Bronchial epithelial cell (primary cell): ENCODE results near the gene WFDC5. TPM values are rescaled to one million over a fixed set of nuclear protein-coding genes. Genes with fewer than 3 reads are reported as not detected.
"Not testable (repeated sequence)": the region's sequence is repeated elsewhere in the genome, so short reads cannot be mapped to it uniquely, and the experiment has no call there.

Experiments used
- DNase-seq: peaks from one replicate; pipeline ENCODE4 v3.0.0-alpha.2; 2010; ENCODE audit warnings: low read depth
- FAIRE-seq: peaks from 2 replicates; lab custom pipeline; 2011; peaks lifted over from hg19 to GRCh38; lab: Jason Lieb, UNC
- H3K27me3 ChIP-seq: 2 replicates; pipeline ENCODE4 v1.5.1; 2011; ENCODE audit warnings: low read length; ENCODE audit not compliant: control insufficient read depth, insufficient read depth
- H3K36me3 ChIP-seq: 2 replicates; pipeline ENCODE4 v1.5.1; 2011; ENCODE audit warnings: low read length; ENCODE audit not compliant: control insufficient read depth, insufficient read depth
- H3K4me3 ChIP-seq: 2 replicates; pipeline ENCODE4 v1.5.1; 2011; ENCODE audit warnings: mild to moderate bottlenecking, low read depth, low read length, control low read depth
- total RNA-seq: library from RNA; depleted of rRNA; stranded (reverse); fragments of >200 nt; gene quantifications from 2 replicates; pipeline ENCODE4 v1.2.1, GENCODE V29; 2014
- TF ChIP-seq, protein P1 (sequence below): IDR thresholded peaks from 2 replicates; pipeline ENCODE4 v1.5.1; 2011; ENCODE audit warnings: mild to moderate bottlenecking, moderate library complexity, low read length, control low read depth, inconsistent platforms; ENCODE audit not compliant: insufficient read depth, severe bottlenecking

The WFDC5 gene
- total RNA-seq, 1 donor from 2014 or later: 0.79 TPM

GRCh38 chr20:45153752-45154151, 38.8 kb upstream of the WFDC5 start:
- H3K27me3 ChIP-seq: peaks cover 19% of the 10 kb centered on the region
- no peaks in the 10 kb centered on the region for H3K36me3 ChIP-seq
- TF ChIP-seq, protein P1, sequence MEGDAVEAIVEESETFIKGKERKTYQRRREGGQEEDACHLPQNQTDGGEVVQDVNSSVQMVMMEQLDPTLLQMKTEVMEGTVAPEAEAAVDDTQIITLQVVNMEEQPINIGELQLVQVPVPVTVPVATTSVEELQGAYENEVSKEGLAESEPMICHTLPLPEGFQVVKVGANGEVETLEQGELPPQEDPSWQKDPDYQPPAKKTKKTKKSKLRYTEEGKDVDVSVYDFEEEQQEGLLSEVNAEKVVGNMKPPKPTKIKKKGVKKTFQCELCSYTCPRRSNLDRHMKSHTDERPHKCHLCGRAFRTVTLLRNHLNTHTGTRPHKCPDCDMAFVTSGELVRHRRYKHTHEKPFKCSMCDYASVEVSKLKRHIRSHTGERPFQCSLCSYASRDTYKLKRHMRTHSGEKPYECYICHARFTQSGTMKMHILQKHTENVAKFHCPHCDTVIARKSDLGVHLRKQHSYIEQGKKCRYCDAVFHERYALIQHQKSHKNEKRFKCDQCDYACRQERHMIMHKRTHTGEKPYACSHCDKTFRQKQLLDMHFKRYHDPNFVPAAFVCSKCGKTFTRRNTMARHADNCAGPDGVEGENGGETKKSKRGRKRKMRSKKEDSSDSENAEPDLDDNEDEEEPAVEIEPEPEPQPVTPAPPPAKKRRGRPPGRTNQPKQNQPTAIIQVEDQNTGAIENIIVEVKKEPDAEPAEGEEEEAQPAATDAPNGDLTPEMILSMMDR: no peak
- H3K4me3 ChIP-seq: no peak overlapping the region
- DNase-seq (no peak), FAIRE-seq (no peak)

DNA sequence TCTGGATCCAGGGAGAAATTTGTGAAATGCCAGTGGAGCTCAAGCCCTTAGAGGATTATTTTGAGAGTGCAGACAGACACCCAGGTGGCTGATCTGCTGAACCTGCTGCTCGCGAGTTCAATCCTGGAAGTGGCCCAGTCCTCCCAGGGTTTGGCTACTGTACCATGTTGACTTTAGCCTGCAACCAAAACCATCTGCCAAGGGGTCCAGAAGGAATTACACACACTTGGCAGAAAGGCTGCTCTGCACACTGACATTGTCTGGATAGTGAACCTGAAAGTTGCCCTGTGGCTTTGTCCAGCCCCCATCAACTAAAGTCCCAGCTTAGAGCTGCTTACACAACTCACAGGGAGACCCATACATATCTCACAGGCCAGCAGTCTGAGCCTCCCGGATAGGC, 38.2 kb upstream of the WFDC5 start:
- TF ChIP-seq, protein P1: no peak
- Histone ChIP-seq H3K4me3 (no peak overlapping the region), H3K36me3 (no peaks in the 10 kb centered on the region), H3K27me3 (peaks cover 21% of the 10 kb centered on the region)
- FAIRE-seq: no peak
- DNase-seq: no peak

DNA sequence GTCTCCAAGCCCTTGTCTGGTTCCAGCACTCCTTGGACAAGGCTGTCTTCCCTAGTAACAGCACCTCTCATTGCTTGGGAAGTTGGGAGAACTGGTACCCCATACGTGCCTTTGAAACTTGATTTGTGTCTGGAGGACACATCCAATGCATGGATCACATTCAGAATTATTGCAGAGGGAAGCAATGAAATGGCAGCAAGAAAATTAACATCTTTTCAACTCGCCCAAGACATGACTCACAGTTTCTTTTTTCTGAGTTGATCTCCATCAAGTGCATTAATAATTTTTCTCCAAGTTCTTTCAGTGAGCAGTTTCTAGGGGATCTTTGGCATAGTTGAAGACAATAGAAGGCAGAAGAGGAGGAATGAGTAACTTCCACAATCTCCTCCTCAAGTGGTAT, 37.4 kb upstream of the WFDC5 start:
- no peak for FAIRE-seq
- TF ChIP-seq, protein P1: no peak
- Histone ChIP-seq H3K27me3 (peaks cover 21% of the 10 kb centered on the region), H3K36me3 (no peaks in the 10 kb centered on the region), H3K4me3 (no peak overlapping the region)
- no peak for DNase-seq

GRCh38 chr20:45149062-45149461, 34.1 kb upstream of the WFDC5 start:
- no peaks in the 10 kb centered on the region for H3K36me3 ChIP-seq
- H3K27me3 ChIP-seq: peaks cover 33% of the 10 kb centered on the region
- H3K4me3 ChIP-seq: no peak overlapping the region
- TF ChIP-seq, protein P1: no peak
- FAIRE-seq (no peak), DNase-seq (no peak)

GRCh38 chr20:45140836-45141235, 25.9 kb upstream of the WFDC5 start:
- TF ChIP-seq, protein P1: no peak
- FAIRE-seq: no peak

DNA sequence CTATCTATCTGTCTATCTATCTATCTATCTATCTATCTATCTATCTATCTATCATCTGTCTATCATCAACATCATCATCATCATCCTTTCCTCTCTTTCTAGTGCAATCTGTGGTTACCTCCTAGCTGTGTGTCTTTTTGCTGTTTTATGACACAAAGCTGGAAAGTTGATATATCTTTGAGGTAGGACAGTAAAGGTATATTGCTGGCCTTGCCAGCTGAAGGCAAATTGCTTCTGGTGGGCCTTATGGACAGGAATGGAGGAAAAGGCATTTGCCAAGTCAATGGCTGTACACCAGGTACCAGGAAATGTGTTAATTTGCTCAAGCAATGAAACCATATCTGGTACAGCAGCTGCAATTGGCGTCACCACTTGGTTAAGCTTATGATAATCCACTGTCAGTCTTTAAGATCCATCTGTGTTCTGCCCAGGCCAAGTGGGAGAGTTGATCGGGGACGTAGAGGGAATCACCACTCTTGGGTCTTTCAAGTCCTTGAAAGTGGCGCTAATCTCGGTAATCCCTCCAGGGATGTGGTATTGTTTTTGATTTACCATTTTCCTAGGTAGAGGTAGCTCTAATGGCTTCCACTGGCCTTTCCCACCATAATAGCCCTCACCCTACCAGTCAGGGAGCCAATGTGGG, 24.9 kb upstream of the WFDC5 start:
- not testable (repeated sequence) for DNase-seq, H3K36me3 ChIP-seq, FAIRE-seq, H3K27me3 ChIP-seq, H3K4me3 ChIP-seq

More at GRCh38 chr20:45140836-45141235, 25.9 kb upstream of the WFDC5 start:
- Histone ChIP-seq H3K36me3 (no peaks in the 10 kb centered on the region), H3K4me3 (no peak overlapping the region), H3K27me3 (peaks cover 9% of the 10 kb centered on the region)
- DNase-seq: no peak
